ENCODE measurements around the gene LHFPL3.
"Not testable (repeated sequence)": the region's sequence is repeated elsewhere in the genome, so short reads cannot be mapped to it uniquely, and the experiment has no call there.

Gene LHFPL3

GRCh38 chr7:104906556-104906955 lies 578.2 kb downstream of the LHFPL3 start:
- no peak for DNase-seq

- no peak for DNase-seq
Observed at GRCh38 chr7:104908636-104909035, 580.2 kb downstream of the LHFPL3 start.

- DNase-seq, result no peak
Observed at GRCh38 chr7:104909096-104909495, 580.7 kb downstream of the LHFPL3 start.

GRCh38 chr7:104914421-104914820 lies 586.0 kb downstream of the LHFPL3 start:
- DNase-seq, result no peak

- DNase-seq, result no peak
Observed at GRCh38 chr7:104921596-104921995, 593.2 kb downstream of the LHFPL3 start.

- DNase-seq, result no peak
Observed at GRCh38 chr7:104922182-104923009, 594.0 kb downstream of the LHFPL3 start.

GRCh38 chr7:104923010-104923421 lies 594.6 kb downstream of the LHFPL3 start:
- peak; percentile 78 for DNase-seq

GRCh38 chr7:104926189-104926588 lies 597.8 kb downstream of the LHFPL3 start:
- DNase-seq, result not testable (repeated sequence)

- no peak for DNase-seq
Observed at GRCh38 chr7:104926601-104927041, 598.2 kb downstream of the LHFPL3 start.

- DNase-seq, result no peak
Observed at GRCh38 chr7:104927055-104927454, 598.7 kb downstream of the LHFPL3 start.

- no peak for DNase-seq
Observed at GRCh38 chr7:104928721-104929400, 600.5 kb downstream of the LHFPL3 start.

- no peak for DNase-seq
Observed at GRCh38 chr7:104929921-104930320, 601.5 kb downstream of the LHFPL3 start.

- DNase-seq, result no peak
Observed at GRCh38 chr7:104931181-104931781, 602.9 kb downstream of the LHFPL3 start.

- DNase-seq, result no peak
Observed at GRCh38 chr7:104933022-104933421, 604.6 kb downstream of the LHFPL3 start.

- DNase-seq, result no peak
Observed at GRCh38 chr7:104933521-104933988, 605.2 kb downstream of the LHFPL3 start.

GRCh38 chr7:104934665-104935064 lies 606.3 kb downstream of the LHFPL3 start:
- DNase-seq, result no peak

GRCh38 chr7:104935276-104935675 lies 606.9 kb downstream of the LHFPL3 start:
- DNase-seq, result no peak

GRCh38 chr7:104936546-104936945 lies 608.1 kb downstream of the LHFPL3 start:
- DNase-seq, result no peak

- not testable (repeated sequence) for DNase-seq
Observed at GRCh38 chr7:104937489-104937888, 609.1 kb downstream of the LHFPL3 start.

- no peak for DNase-seq
Observed at GRCh38 chr7:104938741-104939390, 610.5 kb downstream of the LHFPL3 start.

- DNase-seq, result no peak
Observed at GRCh38 chr7:104940023-104940710, 611.8 kb downstream of the LHFPL3 start.
